GM21723 (cell line): ENCODE results near the gene ESPNL.

Source experiments
- ATAC-seq: cut with Tn5 transposase; IDR thresholded peaks from one replicate; pipeline ENCODE4 v1.9.1; 2021; ENCODE audit warnings: mild to moderate bottlenecking, moderate library complexity; ENCODE audit not compliant: unreplicated experiment

The ESPNL gene

GRCh38 chr2:238127165-238128060 lies 27.3 kb downstream of the ESPNL start:
- no peak for ATAC-seq

GRCh38 chr2:238128061-238128440 lies 27.9 kb downstream of the ESPNL start:
- ATAC-seq, result no peak

DNA sequence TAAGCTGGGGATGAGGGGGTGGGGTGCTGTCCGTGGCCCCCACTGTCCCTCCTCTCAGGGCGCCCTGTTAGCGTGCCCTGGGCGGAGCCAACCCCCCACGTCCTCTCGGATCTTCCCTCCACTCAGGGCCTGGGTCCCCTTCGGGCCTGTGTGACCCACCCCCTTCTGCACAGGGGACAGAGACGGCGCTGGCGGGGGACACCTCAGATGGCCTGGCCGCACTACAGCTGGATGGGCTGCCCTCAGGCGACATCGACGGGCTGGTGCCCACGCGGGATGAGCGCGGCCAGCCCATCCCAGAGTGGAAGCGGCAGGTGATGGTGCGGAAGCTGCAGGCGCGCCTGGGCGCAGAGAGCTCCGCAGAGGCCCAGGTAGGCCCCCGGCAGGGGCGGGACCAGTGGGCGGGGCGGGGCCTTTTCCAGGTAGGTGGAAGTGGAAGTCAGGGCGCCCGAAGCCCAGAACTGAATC lies 28.4 kb downstream of the ESPNL start:
- no peak for ATAC-seq

- ATAC-seq, result no peak
These were observed 29.2 kb downstream of the ESPNL start for GRCh38 chr2:238129166-238130010.

DNA sequence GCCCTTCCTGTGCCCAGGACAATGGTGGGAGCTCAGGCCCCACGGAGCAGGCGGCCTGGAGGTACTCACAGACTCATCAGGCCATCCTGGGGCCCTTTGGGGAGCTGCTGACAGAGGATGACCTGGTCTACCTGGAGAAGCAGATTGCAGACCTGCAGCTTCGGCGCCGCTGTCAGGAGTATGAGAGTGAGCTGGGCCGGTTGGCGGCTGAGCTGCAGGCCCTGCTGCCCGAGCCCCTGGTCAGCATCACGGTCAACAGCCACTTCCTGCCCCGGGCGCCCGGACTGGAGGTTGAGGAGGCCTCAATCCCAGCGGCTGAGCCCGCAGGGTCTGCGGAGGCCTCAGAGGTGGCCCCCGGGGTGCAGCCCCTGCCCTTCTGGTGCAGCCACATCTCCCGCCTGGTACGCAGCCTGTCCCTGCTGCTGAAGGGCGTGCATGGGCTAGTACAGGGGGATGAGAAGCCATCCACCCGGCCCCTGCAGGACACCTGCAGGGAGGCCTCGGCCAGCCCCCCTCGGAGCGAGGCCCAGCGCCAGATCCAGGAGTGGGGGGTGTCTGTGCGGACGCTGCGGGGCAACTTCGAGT lies 30.1 kb downstream of the ESPNL start:
- ATAC-seq, result no peak

- ATAC-seq, result no peak
These were observed 30.8 kb downstream of the ESPNL start for GRCh38 chr2:238130696-238131628.

- ATAC-seq, result no peak
These were observed 31.8 kb downstream of the ESPNL start for GRCh38 chr2:238131761-238132462.

GRCh38 chr2:238132463-238133450 lies 32.6 kb downstream of the ESPNL start:
- no peak for ATAC-seq

GRCh38 chr2:238133499-238134392 lies 33.6 kb downstream of the ESPNL start:
- ATAC-seq, result no peak

- ATAC-seq, result no peak
These were observed 34.2 kb downstream of the ESPNL start for GRCh38 chr2:238134393-238134785.

DNA sequence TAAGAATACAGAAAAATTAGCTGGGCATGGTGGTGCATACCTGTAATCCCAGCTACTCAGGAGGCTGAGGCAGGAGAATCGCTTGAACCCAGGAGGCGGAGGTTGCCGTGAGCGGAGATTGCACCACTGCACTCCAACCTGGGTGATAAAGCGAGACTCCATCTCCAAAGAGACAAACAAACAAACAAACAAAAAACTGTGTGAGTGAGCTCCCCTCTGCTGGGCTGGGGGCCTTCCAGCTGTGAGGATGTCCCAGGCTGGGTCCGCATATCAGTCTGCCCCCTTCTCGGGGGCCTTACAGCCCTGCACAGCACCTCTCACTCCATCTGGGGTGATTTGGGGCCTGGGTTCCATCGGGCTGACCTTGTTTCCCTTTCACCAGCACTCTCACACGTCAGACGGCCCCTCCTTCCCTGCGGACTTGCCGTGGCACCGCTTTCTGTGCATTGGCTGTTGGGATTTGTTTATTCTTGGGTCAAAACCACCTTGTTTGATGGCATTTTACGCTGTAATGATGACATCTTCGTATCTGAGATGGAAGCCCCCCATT lies 35.5 kb downstream of the ESPNL start:
- ATAC-seq, result no peak

GRCh38 chr2:238136820-238137537 lies 36.8 kb downstream of the ESPNL start:
- ATAC-seq, result no peak

DNA sequence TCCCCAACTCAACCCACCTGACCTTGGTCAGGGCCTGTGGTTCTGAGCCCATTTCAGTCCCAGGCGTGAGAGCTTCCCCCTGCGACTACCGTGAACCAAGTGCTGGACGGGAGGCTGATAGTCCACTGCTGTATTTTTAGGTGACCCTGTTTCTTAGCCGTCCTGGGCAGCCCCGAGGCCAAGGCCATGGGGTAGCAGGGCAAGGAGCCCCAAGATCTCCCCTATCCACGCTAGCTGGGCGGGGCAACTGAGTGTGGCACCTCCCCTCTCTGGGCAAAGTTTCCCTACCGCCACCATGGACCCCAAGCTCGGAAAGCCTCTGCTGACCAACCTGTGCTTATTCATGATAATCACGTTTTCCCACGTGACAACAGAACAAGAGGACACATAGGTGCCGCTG lies 37.7 kb downstream of the ESPNL start:
- no peak for ATAC-seq

GRCh38 chr2:238138331-238139195 lies 38.4 kb downstream of the ESPNL start, which contains the start of gene KLHL30:
Gene KLHL30, plus strand, starts transcription at chr2:238138668. Its CDS starts 2,087 bp downstream, at chr2:238140755.
- ATAC-seq, result no peak

DNA sequence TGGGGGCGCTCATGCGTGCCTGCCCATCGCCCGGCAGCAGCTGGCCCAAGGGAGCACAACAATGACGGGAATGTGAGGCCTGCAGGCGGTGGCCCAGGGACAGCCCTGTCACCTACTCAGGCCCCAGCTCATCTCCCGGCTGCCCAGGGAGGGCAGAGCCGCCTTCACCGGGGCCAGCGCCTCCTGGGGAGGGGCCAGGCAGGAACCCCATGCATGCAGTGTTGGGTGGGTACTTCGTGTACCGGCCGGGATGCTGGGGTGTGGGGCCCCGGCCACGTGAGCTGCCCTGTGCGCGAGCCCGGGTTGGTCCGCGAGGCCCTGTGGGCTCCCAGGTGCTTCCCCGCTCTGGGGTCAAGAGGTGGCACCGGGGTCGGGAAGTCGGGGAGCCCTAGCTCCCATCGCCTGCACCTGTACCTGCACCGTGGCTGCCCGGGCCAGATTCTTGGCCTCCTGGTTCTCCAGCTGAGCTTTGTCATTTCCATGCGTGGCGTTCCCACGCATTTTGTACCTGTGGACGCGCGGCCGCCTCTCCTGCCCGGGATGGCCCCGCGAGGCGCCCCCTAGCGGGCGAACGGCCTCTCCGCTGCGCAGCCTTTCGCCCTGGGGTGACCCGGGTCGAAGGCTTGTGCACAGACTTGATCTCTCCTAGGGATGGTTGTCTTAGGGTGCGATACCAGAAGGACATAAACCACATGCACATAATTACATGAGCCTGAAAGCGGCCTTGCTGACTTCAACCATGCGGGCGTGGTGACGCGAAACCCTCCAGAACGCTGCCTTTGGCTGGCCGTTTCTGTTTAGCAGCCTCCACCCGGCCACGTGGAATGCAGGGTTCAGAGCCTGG lies 39.3 kb downstream of the ESPNL start:
- no peak for ATAC-seq
